AG04450 (cell line): ENCODE results near the gene SNX13. TPM values are rescaled to one million over a fixed set of nuclear protein-coding genes. Genes with fewer than 3 reads are reported as not detected.
"Not testable (repeated sequence)": the region's sequence is repeated elsewhere in the genome, so short reads cannot be mapped to it uniquely, and the experiment has no call there.

Source experiments
- CTCF ChIA-PET: fragments of 300-600, 350-600 bp; formaldehyde crosslinking; extraction: SDS; loops from one replicate; lab custom pipeline; 2022; ENCODE audit warnings: antibody characterized with exemption, inconsistent platforms; lab: Charles Lee
- POLR2A ChIA-PET: fragments of 350-600 bp; formaldehyde crosslinking; extraction: SDS; loops from one replicate; lab custom pipeline; 2021; ENCODE audit warnings: antibody characterized with exemption, inconsistent platforms; lab: Yijun Ruan, JAX
- DNase-seq: peaks from one replicate; pipeline ENCODE4 v3.0.0-alpha.2; 2011; ENCODE audit warnings: low read depth, low spot score
- H3K27ac ChIP-seq: one replicate; pipeline ENCODE4 v1.5.1; 2012; ENCODE audit warnings: low read depth, low read length, control low read depth
- H3K27me3 ChIP-seq: one replicate; pipeline ENCODE4 v1.6.0; 2012; ENCODE audit warnings: low read length; ENCODE audit not compliant: control insufficient read depth, insufficient read depth
- H3K4me3 ChIP-seq: 2 replicates; pipeline ENCODE4 v1.5.1; 2011; ENCODE audit warnings: mild to moderate bottlenecking, low read depth, low read length, control low read depth
- H3K9me3 ChIP-seq: 2 replicates; pipeline ENCODE4 v1.5.1; 2012; ENCODE audit warnings: low read length; ENCODE audit not compliant: control insufficient read depth, insufficient read depth
- polyA plus RNA-seq: library from polyadenylated mRNA; depleted of rRNA; stranded (reverse); fragments of >200 nt; gene quantifications from 2 replicates; pipeline ENCODE4 v1.2.3, GENCODE V29; 2011
- TF ChIP-seq, protein P1 (sequence below): IDR thresholded peaks from 2 replicates; pipeline ENCODE4 v1.5.1; 2011; ENCODE audit warnings: low read depth, low read length, control low read depth, inconsistent platforms

SNX13 gene
- polyA plus RNA-seq, 1 experiment, result 28.3 TPM

GRCh38 chr7:17912536-17913235, 27.6 kb downstream of the SNX13 start:
- TF ChIP-seq, protein P1, sequence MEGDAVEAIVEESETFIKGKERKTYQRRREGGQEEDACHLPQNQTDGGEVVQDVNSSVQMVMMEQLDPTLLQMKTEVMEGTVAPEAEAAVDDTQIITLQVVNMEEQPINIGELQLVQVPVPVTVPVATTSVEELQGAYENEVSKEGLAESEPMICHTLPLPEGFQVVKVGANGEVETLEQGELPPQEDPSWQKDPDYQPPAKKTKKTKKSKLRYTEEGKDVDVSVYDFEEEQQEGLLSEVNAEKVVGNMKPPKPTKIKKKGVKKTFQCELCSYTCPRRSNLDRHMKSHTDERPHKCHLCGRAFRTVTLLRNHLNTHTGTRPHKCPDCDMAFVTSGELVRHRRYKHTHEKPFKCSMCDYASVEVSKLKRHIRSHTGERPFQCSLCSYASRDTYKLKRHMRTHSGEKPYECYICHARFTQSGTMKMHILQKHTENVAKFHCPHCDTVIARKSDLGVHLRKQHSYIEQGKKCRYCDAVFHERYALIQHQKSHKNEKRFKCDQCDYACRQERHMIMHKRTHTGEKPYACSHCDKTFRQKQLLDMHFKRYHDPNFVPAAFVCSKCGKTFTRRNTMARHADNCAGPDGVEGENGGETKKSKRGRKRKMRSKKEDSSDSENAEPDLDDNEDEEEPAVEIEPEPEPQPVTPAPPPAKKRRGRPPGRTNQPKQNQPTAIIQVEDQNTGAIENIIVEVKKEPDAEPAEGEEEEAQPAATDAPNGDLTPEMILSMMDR, result no peak
- ChIA-PET POLR2A (no interaction called here), CTCF (interaction anchor here (1.2 kb wide), 1 partner anchor 433 kb away, joined by 3 read pairs; no protein-coding TSS in a partner anchor)
- H3K4me3 ChIP-seq, result no peak overlapping the region
- no peaks in the 10 kb centered on the region for H3K27me3 ChIP-seq
- H3K27ac ChIP-seq, result no peak overlapping the region
- no peaks in the 10 kb centered on the region for H3K9me3 ChIP-seq
- no peak for DNase-seq

- TF ChIP-seq, protein P1, result no peak
- ChIA-PET POLR2A (no interaction called here), CTCF (interaction anchor here (1.2 kb wide), 1 partner anchor 433 kb away, joined by 3 read pairs; no protein-coding TSS in a partner anchor)
- Histone ChIP-seq H3K27me3 (no peaks in the 10 kb centered on the region), H3K9me3 (no peaks in the 10 kb centered on the region), H3K4me3 (no peak overlapping the region), H3K27ac (no peak overlapping the region)
- no peak for DNase-seq
These were observed 28.2 kb downstream of the SNX13 start for GRCh38 chr7:17912050-17912449.

DNA sequence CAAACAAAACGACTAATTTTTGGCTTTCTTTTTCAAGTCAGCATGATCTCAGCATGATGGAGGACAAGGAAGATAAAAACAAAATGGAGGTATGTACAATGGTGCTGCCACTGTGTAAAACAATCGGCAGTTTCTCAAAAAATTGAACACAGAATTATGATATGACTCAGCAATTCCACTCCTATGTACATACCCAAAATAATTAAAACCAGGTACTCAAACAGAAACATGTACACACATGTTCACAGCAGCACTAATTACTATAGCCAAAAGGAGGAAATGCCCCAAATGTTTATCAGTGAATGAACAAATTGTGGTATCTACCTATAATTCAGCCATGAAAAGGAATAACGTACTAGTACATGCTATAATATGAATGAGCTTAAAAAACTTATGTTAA, 29.9 kb downstream of the SNX13 start:
- ChIA-PET POLR2A (no interaction called here), CTCF (interaction anchor here (0.6 kb wide), 1 partner anchor 435 kb away, joined by 3 read pairs; no protein-coding TSS in a partner anchor)
- H3K9me3 ChIP-seq, result no peaks in the 10 kb centered on the region
- no peak overlapping the region for H3K27ac ChIP-seq
- H3K4me3 ChIP-seq, result no peak overlapping the region
- no peaks in the 10 kb centered on the region for H3K27me3 ChIP-seq
- DNase-seq, result no peak
- TF ChIP-seq, protein P1, result no peak

GRCh38 chr7:17909310-17909709, 31.0 kb downstream of the SNX13 start:
- H3K27me3 ChIP-seq, H3K9me3 ChIP-seq, H3K4me3 ChIP-seq, POLR2A ChIA-PET, CTCF ChIA-PET, H3K27ac ChIP-seq, DNase-seq: not testable (repeated sequence)

- Histone ChIP-seq H3K27me3 (no peaks in the 10 kb centered on the region), H3K4me3 (no peak overlapping the region), H3K27ac (no peak overlapping the region), H3K9me3 (no peaks in the 10 kb centered on the region)
- TF ChIP-seq, protein P1, result no peak
- DNase-seq, result no peak
- ChIA-PET POLR2A (no interaction called here), CTCF (no interaction called here)
These were observed 33.3 kb downstream of the SNX13 start for GRCh38 chr7:17907014-17907413.
